Gastroesophageal sphincter (tissue), 4 donors: ENCODE measurements around the gene APP. TPM values are rescaled to one million over a fixed set of nuclear protein-coding genes. Genes with fewer than 3 reads are reported as not detected.
A peak's percentile ranks its signal among the peaks of the same experiment; 100 is the strongest.

Experiments
- ATAC-seq: fragments of 150-250 bp; one replicate; pipeline ENCODE4 v1.9.1; 2016; ENCODE audit warnings: mild to moderate bottlenecking, moderate library complexity
- H3K27ac ChIP-seq, 4 donors: fragments of 200-600 bp; sonication (generic) in 3 of 4; 1 replicate in 3 of 4; 2 replicates in 1 of 4; pipeline ENCODE4 v1.5.1; 2016 to 2019
- H3K27me3 ChIP-seq: fragments of 200-600 bp; sonication (generic); one replicate; pipeline ENCODE4 v1.5.1; 2019
- H3K36me3 ChIP-seq, 2 donors: fragments of 200-600 bp; sonication (generic); one replicate each; pipeline ENCODE4 v1.5.1; 2019; ENCODE audit warnings: control low read depth in 1 of 2
- H3K4me1 ChIP-seq, 3 donors: fragments of 200-600 bp; sonication (generic); 1 replicate in 2 of 3; 2 replicates in 1 of 3; pipeline ENCODE4 v1.5.1; 2016 to 2019; ENCODE audit warnings: control low read depth in 2 of 3
- H3K4me3 ChIP-seq, 2 donors: fragments of 200-600 bp; sonication (generic); one replicate each; pipeline ENCODE4 v1.5.1; 2019; ENCODE audit warnings: mild to moderate bottlenecking in 1 of 2, moderate library complexity in 1 of 2
- H3K9me3 ChIP-seq, 3 donors: fragments of 200-600 bp; sonication (generic); one replicate each; pipeline ENCODE4 v1.5.1; 2017 to 2019; ENCODE audit warnings: control low read depth in 2 of 3
- CTCF ChIP-seq, 4 experiments: fragments of 200-600 bp in 2 of 4; fragments of 450-650 bp in 2 of 4; sonication (generic) in 1 of 4; IDR thresholded peaks; one replicate each; pipeline ENCODE4 v1.5.1; 2017 to 2019; ENCODE audit warnings: antibody characterized with exemption in 4 of 4, mild to moderate bottlenecking in 2 of 4, moderate library complexity in 2 of 4
- EP300 ChIP-seq: sonication (generic); formaldehyde crosslinking; IDR thresholded peaks from one replicate; pipeline ENCODE4 v1.6.1; 2017; ENCODE audit warnings: antibody characterized with exemption, mild to moderate bottlenecking
- POLR2A ChIP-seq, 2 donors: fragments of 450-650 bp; IDR thresholded peaks; one replicate each; pipeline ENCODE4 v1.6.1; 2017; ENCODE audit warnings: antibody characterized with exemption in 2 of 2, mild to moderate bottlenecking in 2 of 2, moderate library complexity in 1 of 2
- POLR2AphosphoS5 ChIP-seq: sonication (generic); formaldehyde crosslinking; IDR thresholded peaks from one replicate; pipeline ENCODE4 v1.6.1; 2017; ENCODE audit warnings: antibody characterized with exemption
- WGBS, 2 donors: methylation state at CpG; one replicate each; pipeline ENCODE4 v1.1.5; 2018; ENCODE audit warnings: low coverage in 1 of 2; 5-methylcytosine and 5-hydroxymethylcytosine counted together
- total RNA-seq, 4 donors: library from RNA; depleted of rRNA; stranded (reverse); fragments of >200 nt; gene quantifications; one replicate each; pipeline ENCODE4 v1.1.0, GENCODE V29; 2016

APP gene
- total RNA-seq, 4 donors from 2014 or later, result 282 to 724 (median 545) TPM

DNA sequence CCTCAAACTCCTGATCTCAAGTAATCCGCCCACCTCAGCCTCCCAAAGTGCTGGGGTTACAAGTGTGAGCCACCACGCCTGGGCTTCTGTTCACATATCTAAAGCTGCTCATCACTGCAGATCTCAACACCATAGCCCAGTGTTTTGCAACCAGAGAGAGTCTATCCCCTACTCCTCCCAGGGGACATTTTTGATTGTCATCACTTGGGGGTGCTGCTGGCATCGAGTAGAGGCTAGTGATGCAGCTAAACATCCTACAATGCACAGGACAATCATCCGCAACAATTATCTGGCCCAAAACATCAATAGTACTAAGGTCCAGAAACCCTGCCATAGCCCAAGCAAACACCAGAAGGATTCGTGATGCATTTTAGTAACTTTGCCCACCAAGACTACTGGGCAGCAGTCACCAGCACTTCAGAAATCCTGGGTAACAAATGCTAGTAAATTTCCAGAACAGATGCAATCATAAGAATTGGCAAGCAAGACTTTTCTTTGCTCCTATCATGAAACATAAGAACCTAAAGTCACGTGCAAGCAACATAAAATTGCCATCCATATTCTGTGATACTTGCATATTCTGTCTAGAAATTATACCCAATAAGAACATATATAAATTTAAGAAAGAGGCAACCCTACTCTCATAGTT is 159.2 kb downstream of the APP start:
- no peak overlapping the region for H3K27ac ChIP-seq
- no peak overlapping the region for H3K4me3 ChIP-seq
- H3K9me3 ChIP-seq, result no peaks in the 10 kb centered on the region
- 88 to 100% methylated on average over 2 of the region's 6 CpGs for WGBS, 2 donors
- no peak for TF ChIP-seq POLR2AphosphoS5
- no peak for TF ChIP-seq CTCF (IDR thresholded peaks at IDR 0.05)
- TF ChIP-seq EP300, result no peak
- no peak for TF ChIP-seq POLR2A (IDR thresholded peaks at IDR 0.05)
- H3K27me3 ChIP-seq, result no peaks in the 10 kb centered on the region
- peaks cover 0 to 6% (median 0%) of the 10 kb centered on the region in 3 donors for H3K4me1 ChIP-seq
- ATAC-seq, result no peak
- peaks cover 0 to 4% of the 10 kb centered on the region in 2 donors for H3K36me3 ChIP-seq

DNA sequence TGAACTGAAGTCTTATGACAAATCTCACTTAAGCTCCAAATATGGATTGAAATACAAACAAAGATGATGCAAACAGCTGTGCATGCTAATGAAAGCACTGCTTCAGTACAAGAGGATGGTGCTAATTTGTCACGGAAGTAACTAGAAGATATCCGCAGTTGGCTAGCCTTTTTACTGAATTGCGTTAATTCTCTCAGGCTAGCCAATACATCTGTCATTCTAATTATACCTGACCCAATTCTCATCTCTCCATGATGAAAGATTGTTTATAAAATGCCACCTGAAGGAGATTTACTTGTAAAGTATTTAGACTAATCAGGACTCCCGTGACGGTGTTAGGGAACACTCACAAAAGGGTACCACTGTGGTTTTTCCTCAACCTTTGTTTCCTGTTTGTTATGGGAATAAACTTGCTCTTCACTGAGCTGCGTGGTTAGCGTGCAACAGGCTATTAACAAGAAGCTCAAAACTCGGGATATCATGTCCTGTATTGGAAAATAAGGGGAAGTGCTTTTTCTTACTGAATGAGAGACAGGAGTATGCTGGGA is 162.5 kb downstream of the APP start:
- no peak overlapping the region for H3K4me3 ChIP-seq
- TF ChIP-seq POLR2AphosphoS5 (peak; percentile 11), CTCF (IDR thresholded peaks at IDR 0.05) (no peak)
- H3K9me3 ChIP-seq, result no peaks in the 10 kb centered on the region
- H3K27ac ChIP-seq, result peak overlapping the region in 2 of 4 donors; percentile 22 to 34
- no peaks in the 10 kb centered on the region for H3K27me3 ChIP-seq
- 43 to 46% methylated on average over 8 of the region's 8 CpGs for WGBS, 2 donors
- H3K4me1 ChIP-seq, result peaks cover 0 to 6% (median 0%) of the 10 kb centered on the region in 3 donors
- H3K36me3 ChIP-seq, result peaks cover 0 to 2% of the 10 kb centered on the region in 2 donors
- ATAC-seq, result peak; percentile 69

- no peak for TF ChIP-seq POLR2A (IDR thresholded peaks at IDR 0.05)
- TF ChIP-seq EP300, result no peak
- no peak for TF ChIP-seq POLR2AphosphoS5
- no peak for TF ChIP-seq CTCF (IDR thresholded peaks at IDR 0.05)
- WGBS, 2 donors, result 100% methylated on average over 1 of the region's 1 CpG
- no peaks in the 10 kb centered on the region for H3K9me3 ChIP-seq
- H3K27me3 ChIP-seq, result no peaks in the 10 kb centered on the region
- peaks cover 0 to 6% (median 0%) of the 10 kb centered on the region in 3 donors for H3K4me1 ChIP-seq
- ATAC-seq, result no peak
- H3K36me3 ChIP-seq, result no peaks in the 10 kb centered on the region
- H3K27ac ChIP-seq, result no peak overlapping the region
- H3K4me3 ChIP-seq, result no peak overlapping the region
Measured at GRCh38 chr21:26005464-26005863, 165.1 kb downstream of the APP start.

DNA sequence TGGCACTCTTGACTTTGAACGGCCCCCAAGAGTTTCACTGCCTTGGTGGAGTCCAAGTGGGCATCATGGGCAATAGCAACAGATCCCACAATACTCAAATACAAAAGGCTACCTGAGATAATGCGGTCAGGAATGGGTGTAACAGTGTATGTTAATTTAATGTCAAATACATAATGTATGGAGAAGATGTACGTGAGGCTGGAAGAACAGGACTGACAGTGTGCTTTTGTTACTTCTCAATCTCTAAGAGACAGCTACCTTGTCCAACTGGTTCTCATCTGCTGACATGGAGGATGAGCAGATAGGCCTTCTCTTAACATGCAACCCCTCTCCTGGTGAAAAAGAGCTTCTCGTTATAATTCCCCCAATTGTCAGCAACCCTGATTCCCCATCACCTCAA is 167.2 kb downstream of the APP start:
- no peak overlapping the region for H3K4me3 ChIP-seq
- WGBS, 2 donors, result 92 to 96% methylated on average over 3 to 4 of the region's 4 CpGs

More for the DNA sequence above, 167.2 kb downstream of the APP start:
- peaks cover 0 to 19% of the 10 kb centered on the region in 2 donors for H3K36me3 ChIP-seq
- TF ChIP-seq POLR2A (IDR thresholded peaks at IDR 0.05), result no peak
- TF ChIP-seq POLR2AphosphoS5, result no peak
- TF ChIP-seq EP300, result no peak
- TF ChIP-seq CTCF (IDR thresholded peaks at IDR 0.05), result no peak
- no peaks in the 10 kb centered on the region for H3K9me3 ChIP-seq
- H3K27ac ChIP-seq, result no peak overlapping the region
- no peak for ATAC-seq
- H3K4me1 ChIP-seq, result peaks cover 0 to 6% (median 0%) of the 10 kb centered on the region in 3 donors
- H3K27me3 ChIP-seq, result no peaks in the 10 kb centered on the region
